ENCODE data around the gene KDM3B. TPM values are rescaled to one million over a fixed set of nuclear protein-coding genes. Genes with fewer than 3 reads are reported as not detected.

KDM3B gene
- total RNA-seq, 1 donor from 2014 or later, result 75.2 TPM

- Histone ChIP-seq H3K27ac (ENCODE audit: low read depth, low read length) (no peak overlapping the region), H3K36me3 (ENCODE audit: control insufficient read depth in 3 of 3, insufficient read depth in 3 of 3, low read length in 3 of 3) (no peaks in the 10 kb centered on the region), H3K9me3 (ENCODE audit: control insufficient read depth in 3 of 3, low read length in 3 of 3) (no peaks in the 10 kb centered on the region), H3K9ac (ENCODE audit: low read depth in 1 of 3, low read length in 3 of 3) (peak overlapping the region in 1 of 3 donors; percentile 3), H3K4me3 (ENCODE audit: low read length in 3 of 3) (no peak overlapping the region), H3K4me1 (ENCODE audit: control insufficient read depth in 3 of 3, insufficient read depth in 3 of 3, low read length in 3 of 3) (peaks cover 15 to 19% (median 18%) of the 10 kb centered on the region in 3 donors), H3K27me3 (ENCODE audit: control insufficient read depth in 3 of 3, insufficient read depth in 3 of 3, low read length in 3 of 3) (peaks cover 0 to 3% (median 0%) of the 10 kb centered on the region in 3 donors)
These were observed 105.2 kb downstream of the KDM3B start for GRCh38 chr5:138457531-138458275.

DNA sequence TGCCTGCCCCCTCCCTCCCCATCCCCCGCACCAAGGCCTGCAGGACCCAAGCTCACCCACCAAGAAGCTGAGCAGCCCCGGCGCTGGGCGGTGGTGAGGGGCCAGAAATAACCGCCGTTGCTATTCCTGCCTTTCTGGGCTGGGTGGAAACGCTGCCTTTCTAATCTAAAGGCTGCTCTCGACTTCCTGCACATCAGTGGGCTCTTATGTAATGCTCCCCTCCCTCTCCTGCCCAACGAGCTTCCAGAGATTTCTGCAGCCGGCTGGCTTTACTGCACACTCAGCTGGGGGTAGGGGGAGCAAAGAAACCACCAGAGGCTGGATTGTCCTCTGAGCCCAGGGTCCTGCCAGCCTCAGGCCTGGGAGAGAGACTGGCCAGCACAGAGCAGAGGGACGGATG lies 105.9 kb downstream of the KDM3B start:
- H3K9me3 ChIP-seq (ENCODE audit: control insufficient read depth in 3 of 3, low read length in 3 of 3), result no peaks in the 10 kb centered on the region
- H3K4me3 ChIP-seq (ENCODE audit: low read length in 3 of 3), result peak overlapping the region in 1 of 3 donors; percentile 6
- H3K9ac ChIP-seq (ENCODE audit: low read depth in 1 of 3, low read length in 3 of 3), result peak overlapping the region in 1 of 3 donors; percentile 8

DNA sequence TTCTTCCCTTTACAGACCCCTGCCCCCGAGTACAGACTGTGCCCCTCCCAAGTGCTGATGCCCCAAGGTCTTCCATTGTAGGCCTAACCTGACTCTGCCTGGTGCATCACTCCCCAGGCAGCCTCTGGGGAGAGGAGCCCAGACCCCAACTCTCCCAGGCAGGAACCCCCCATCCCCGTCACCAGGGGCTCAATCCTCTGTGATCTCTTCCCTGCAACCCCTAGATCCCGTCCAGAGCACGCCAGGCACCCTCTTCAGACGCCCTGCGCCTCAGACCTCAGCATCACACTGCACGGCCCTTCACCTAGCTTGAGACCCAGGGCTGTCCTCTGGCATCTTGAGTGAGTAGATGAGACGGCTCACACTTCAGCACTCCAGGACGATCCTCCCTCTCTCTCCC lies 106.4 kb downstream of the KDM3B start:
- Histone ChIP-seq H3K9ac (ENCODE audit: low read depth in 1 of 3, low read length in 3 of 3) (peak overlapping the region in 1 of 3 donors; percentile 8), H3K36me3 (ENCODE audit: control insufficient read depth in 3 of 3, insufficient read depth in 3 of 3, low read length in 3 of 3) (no peaks in the 10 kb centered on the region), H3K9me3 (ENCODE audit: control insufficient read depth in 3 of 3, low read length in 3 of 3) (no peaks in the 10 kb centered on the region), H3K4me3 (ENCODE audit: low read length in 3 of 3) (no peak overlapping the region), H3K27me3 (ENCODE audit: control insufficient read depth in 3 of 3, insufficient read depth in 3 of 3, low read length in 3 of 3) (peaks cover 0 to 3% (median 0%) of the 10 kb centered on the region in 3 donors), H3K27ac (ENCODE audit: low read depth, low read length) (no peak overlapping the region), H3K4me1 (ENCODE audit: control insufficient read depth in 3 of 3, insufficient read depth in 3 of 3, low read length in 3 of 3) (peaks cover 18 to 25% (median 24%) of the 10 kb centered on the region in 3 donors)

More for the DNA sequence above, 105.9 kb downstream of the KDM3B start:
- Histone ChIP-seq H3K36me3 (ENCODE audit: control insufficient read depth in 3 of 3, insufficient read depth in 3 of 3, low read length in 3 of 3) (no peaks in the 10 kb centered on the region), H3K27ac (ENCODE audit: low read depth, low read length) (no peak overlapping the region), H3K27me3 (ENCODE audit: control insufficient read depth in 3 of 3, insufficient read depth in 3 of 3, low read length in 3 of 3) (peaks cover 0 to 3% (median 0%) of the 10 kb centered on the region in 3 donors), H3K4me1 (ENCODE audit: control insufficient read depth in 3 of 3, insufficient read depth in 3 of 3, low read length in 3 of 3) (peaks cover 17 to 21% (median 20%) of the 10 kb centered on the region in 3 donors)

- Histone ChIP-seq H3K27ac (ENCODE audit: low read depth, low read length) (no peak overlapping the region), H3K4me3 (ENCODE audit: low read length in 3 of 3) (no peak overlapping the region), H3K9ac (ENCODE audit: low read depth in 1 of 3, low read length in 3 of 3) (no peak overlapping the region), H3K4me1 (ENCODE audit: control insufficient read depth in 3 of 3, insufficient read depth in 3 of 3, low read length in 3 of 3) (peaks cover 21 to 29% (median 28%) of the 10 kb centered on the region in 3 donors), H3K36me3 (ENCODE audit: control insufficient read depth in 3 of 3, insufficient read depth in 3 of 3, low read length in 3 of 3) (no peaks in the 10 kb centered on the region), H3K27me3 (ENCODE audit: control insufficient read depth in 3 of 3, insufficient read depth in 3 of 3, low read length in 3 of 3) (peaks cover 0 to 3% (median 0%) of the 10 kb centered on the region in 3 donors), H3K9me3 (ENCODE audit: control insufficient read depth in 3 of 3, low read length in 3 of 3) (no peaks in the 10 kb centered on the region)
These were observed 106.9 kb downstream of the KDM3B start for GRCh38 chr5:138459311-138459933.

DNA sequence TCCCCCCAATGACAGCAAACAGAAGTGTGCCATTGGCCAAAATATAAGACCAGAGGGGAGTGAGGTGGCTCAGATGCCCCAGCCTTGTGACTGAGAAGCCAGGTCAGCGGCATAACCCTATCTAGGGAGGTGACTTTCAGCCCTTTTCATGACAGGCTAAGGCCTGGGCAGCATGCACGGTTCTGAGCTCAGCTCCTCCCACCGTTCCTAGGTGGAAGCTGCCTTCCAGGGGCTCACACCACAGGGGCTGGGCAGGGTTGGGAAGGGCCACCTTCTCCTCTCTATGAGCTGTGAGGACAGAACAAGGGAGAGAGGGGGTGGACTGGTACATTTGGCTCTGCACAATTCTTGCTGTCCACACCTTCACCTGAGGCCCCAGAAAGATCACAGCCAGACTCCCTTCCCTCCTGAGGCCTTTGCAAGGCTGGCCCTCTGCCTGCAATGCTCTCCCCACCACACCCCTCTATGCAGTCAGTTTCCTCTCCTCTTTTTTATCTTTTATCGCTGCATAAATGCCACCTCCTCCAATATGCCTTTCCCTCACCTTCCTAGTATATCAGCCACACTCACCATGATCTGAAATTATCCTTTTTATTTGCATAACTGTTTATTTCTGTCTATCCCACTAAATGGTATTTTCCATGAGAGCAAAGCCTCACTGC lies 107.7 kb downstream of the KDM3B start:
- no peak overlapping the region for H3K9ac ChIP-seq (ENCODE audit: low read depth in 1 of 3, low read length in 3 of 3)
- no peaks in the 10 kb centered on the region for H3K27me3 ChIP-seq (ENCODE audit: control insufficient read depth in 3 of 3, insufficient read depth in 3 of 3, low read length in 3 of 3)
- H3K4me3 ChIP-seq (ENCODE audit: low read length in 3 of 3), result no peak overlapping the region
- no peak overlapping the region for H3K27ac ChIP-seq (ENCODE audit: low read depth, low read length)
- H3K9me3 ChIP-seq (ENCODE audit: control insufficient read depth in 3 of 3, low read length in 3 of 3), result no peaks in the 10 kb centered on the region
- peaks cover 21 to 30% (median 29%) of the 10 kb centered on the region in 3 donors for H3K4me1 ChIP-seq (ENCODE audit: control insufficient read depth in 3 of 3, insufficient read depth in 3 of 3, low read length in 3 of 3)
- H3K36me3 ChIP-seq (ENCODE audit: control insufficient read depth in 3 of 3, insufficient read depth in 3 of 3, low read length in 3 of 3), result no peaks in the 10 kb centered on the region

DNA sequence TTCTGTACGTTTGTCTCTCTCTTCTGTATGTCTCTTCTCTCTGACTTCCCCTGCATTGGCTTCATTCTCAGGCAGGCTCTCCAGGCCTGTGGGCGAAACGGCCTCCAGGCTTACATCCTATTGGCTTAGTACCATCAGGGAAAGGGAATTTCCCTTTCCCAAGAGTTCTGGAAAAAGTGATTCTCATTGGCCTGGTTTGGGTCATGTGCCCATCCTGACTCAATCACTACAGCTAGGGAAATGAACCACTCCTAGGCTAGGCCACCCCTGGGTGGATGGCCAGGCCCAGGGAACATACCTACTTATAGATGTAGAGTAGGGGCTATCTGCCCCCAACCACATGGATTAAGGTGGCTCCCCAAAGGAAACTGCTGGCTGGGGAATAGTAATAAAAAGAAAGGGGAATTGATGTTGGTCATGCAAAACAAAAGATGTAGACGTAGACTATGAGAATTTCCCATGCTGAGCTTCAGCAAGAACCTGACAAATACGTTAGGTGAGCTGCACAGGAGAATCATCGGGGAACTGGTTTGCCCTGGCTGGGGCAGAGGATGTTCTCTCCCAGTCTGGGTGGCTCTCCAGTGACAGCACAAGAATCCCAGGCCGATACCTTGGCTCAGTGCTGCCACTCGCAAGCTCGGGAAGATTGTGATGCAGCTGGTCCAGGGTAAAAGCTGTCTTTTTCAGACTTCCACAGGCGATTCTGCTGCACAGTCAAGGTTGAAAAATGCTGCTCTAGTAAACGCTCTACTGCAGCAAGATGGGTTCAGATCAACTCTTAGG lies 109.0 kb downstream of the KDM3B start:
- peaks cover 0 to 2% (median 0%) of the 10 kb centered on the region in 3 donors for H3K36me3 ChIP-seq (ENCODE audit: control insufficient read depth in 3 of 3, insufficient read depth in 3 of 3, low read length in 3 of 3)
- H3K4me1 ChIP-seq (ENCODE audit: control insufficient read depth in 3 of 3, insufficient read depth in 3 of 3, low read length in 3 of 3), result peaks cover 28 to 39% (median 39%) of the 10 kb centered on the region in 3 donors
- no peak overlapping the region for H3K9ac ChIP-seq (ENCODE audit: low read depth in 1 of 3, low read length in 3 of 3)
- H3K27ac ChIP-seq (ENCODE audit: low read depth, low read length), result no peak overlapping the region
- H3K9me3 ChIP-seq (ENCODE audit: control insufficient read depth in 3 of 3, low read length in 3 of 3), result no peaks in the 10 kb centered on the region
- peaks cover 0 to 5% (median 3%) of the 10 kb centered on the region in 3 donors for H3K27me3 ChIP-seq (ENCODE audit: control insufficient read depth in 3 of 3, insufficient read depth in 3 of 3, low read length in 3 of 3)
- H3K4me3 ChIP-seq (ENCODE audit: low read length in 3 of 3), result no peak overlapping the region

DNA sequence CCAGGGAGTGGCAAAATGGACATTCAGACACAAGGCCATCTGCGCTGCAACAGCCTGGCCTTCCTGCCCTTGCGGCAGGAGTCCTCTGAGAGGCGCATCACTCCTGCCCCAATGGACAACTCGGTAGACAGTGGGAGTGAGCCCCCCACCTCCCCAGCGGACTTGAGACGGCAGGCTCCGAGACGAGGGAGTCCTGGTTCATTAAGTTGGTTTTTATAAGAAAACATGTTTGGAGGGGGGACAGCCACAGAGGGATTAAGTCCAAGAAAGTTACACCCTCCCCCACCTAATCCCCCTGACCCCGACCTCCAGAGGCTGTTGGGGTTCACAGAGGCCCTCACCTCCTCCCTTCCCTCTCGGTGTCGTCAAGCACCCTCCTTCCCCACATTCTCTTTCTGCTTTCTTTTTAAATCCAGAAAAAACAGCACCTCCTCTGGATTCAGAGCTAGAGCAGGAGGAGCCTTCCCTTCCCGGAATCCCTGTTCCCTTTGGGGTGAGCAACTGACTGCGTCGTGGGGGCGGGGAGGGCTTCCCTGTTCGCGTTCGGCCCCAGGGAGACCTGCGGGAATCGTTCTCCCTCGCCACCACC lies 111.0 kb downstream of the KDM3B start:
- peaks cover 7 to 11% (median 11%) of the 10 kb centered on the region in 3 donors for H3K36me3 ChIP-seq (ENCODE audit: control insufficient read depth in 3 of 3, insufficient read depth in 3 of 3, low read length in 3 of 3)
- peaks cover 40 to 53% (median 50%) of the 10 kb centered on the region in 3 donors for H3K4me1 ChIP-seq (ENCODE audit: control insufficient read depth in 3 of 3, insufficient read depth in 3 of 3, low read length in 3 of 3)
- peak overlapping the region; percentile 78 to 93 (median 90) for H3K4me3 ChIP-seq (ENCODE audit: low read length in 3 of 3)
- peak overlapping the region; percentile 88 to 99 (median 92) for H3K9ac ChIP-seq (ENCODE audit: low read depth in 1 of 3, low read length in 3 of 3)
- no peaks in the 10 kb centered on the region for H3K9me3 ChIP-seq (ENCODE audit: control insufficient read depth in 3 of 3, low read length in 3 of 3)
- H3K27ac ChIP-seq (ENCODE audit: low read depth, low read length), result peak overlapping the region; percentile 98
- peaks cover 0 to 7% (median 3%) of the 10 kb centered on the region in 3 donors for H3K27me3 ChIP-seq (ENCODE audit: control insufficient read depth in 3 of 3, insufficient read depth in 3 of 3, low read length in 3 of 3)

DNA sequence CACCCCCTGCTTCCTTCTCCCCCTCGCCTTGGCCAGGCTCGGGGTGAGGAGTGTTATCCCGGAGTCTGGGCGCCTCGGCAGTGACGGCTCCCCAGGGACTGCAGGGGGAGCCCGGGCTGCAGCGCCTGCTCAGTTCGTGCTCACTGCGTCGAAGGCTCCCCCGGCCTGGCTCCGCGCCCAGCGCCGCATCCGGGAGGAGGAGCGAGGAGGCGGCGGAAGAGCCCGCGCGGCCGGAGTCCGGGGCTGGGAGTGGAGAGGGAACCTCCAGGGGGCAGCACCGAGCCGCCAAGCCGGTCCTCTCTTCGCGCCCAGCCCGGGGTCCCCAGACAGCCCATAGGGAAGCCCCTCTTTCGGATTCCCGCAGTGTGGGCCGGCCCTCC lies 111.5 kb downstream of the KDM3B start:
- H3K27me3 ChIP-seq (ENCODE audit: control insufficient read depth in 3 of 3, insufficient read depth in 3 of 3, low read length in 3 of 3), result peaks cover 0 to 7% (median 3%) of the 10 kb centered on the region in 3 donors
- peak overlapping the region; percentile 87 to 93 (median 90) for H3K4me3 ChIP-seq (ENCODE audit: low read length in 3 of 3)
- peak overlapping the region; percentile 92 to 99 (median 92) for H3K9ac ChIP-seq (ENCODE audit: low read depth in 1 of 3, low read length in 3 of 3)
- peaks cover 7 to 11% (median 11%) of the 10 kb centered on the region in 3 donors for H3K36me3 ChIP-seq (ENCODE audit: control insufficient read depth in 3 of 3, insufficient read depth in 3 of 3, low read length in 3 of 3)
- peaks cover 37 to 50% (median 45%) of the 10 kb centered on the region in 3 donors for H3K4me1 ChIP-seq (ENCODE audit: control insufficient read depth in 3 of 3, insufficient read depth in 3 of 3, low read length in 3 of 3)
- no peaks in the 10 kb centered on the region for H3K9me3 ChIP-seq (ENCODE audit: control insufficient read depth in 3 of 3, low read length in 3 of 3)
- peak overlapping the region; percentile 98 for H3K27ac ChIP-seq (ENCODE audit: low read depth, low read length)
